ENCODE measurements around the gene COL26A1.
"Not testable (repeated sequence)": the region's sequence is repeated elsewhere in the genome, so short reads cannot be mapped to it uniquely, and the experiment has no call there.

The COL26A1 gene

GRCh38 chr7:101596898-101597297 lies 234.2 kb downstream of the COL26A1 start:
- DNase-seq (ENCODE audit: low read depth in 2 of 2): no peak

- no peak for DNase-seq (ENCODE audit: low read depth in 2 of 2)
Measured at GRCh38 chr7:101597941-101598340, 235.3 kb downstream of the COL26A1 start.

- DNase-seq (ENCODE audit: low read depth in 2 of 2): no peak
Measured at GRCh38 chr7:101598422-101598985, 235.8 kb downstream of the COL26A1 start.

GRCh38 chr7:101598986-101599771 lies 236.5 kb downstream of the COL26A1 start:
- DNase-seq (ENCODE audit: low read depth in 2 of 2): no peak

DNA sequence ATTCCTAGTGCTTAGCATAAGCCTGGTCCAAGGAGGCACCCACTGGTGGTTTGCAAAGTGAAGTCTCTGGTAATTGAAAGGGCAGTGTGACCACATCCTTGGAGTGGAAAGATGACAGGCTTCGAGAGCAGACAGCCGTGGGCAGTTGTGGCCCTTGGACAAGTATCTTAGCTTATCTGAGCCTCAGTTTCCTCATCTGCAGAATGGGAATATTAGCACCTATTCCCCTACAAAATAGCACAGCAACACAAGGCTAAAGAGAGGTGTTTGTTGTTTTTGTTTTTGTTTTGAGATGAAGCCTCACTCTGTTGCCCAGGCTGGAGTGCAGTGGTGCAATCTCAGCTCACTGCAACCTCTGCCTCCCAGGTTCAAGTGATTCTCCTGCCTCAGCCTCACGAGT lies 237.1 kb downstream of the COL26A1 start:
- no peak for DNase-seq (ENCODE audit: low read depth in 2 of 2)

GRCh38 chr7:101602082-101602481 lies 239.4 kb downstream of the COL26A1 start:
- no peak for DNase-seq (ENCODE audit: low read depth in 2 of 2)

GRCh38 chr7:101602484-101603241 lies 240.0 kb downstream of the COL26A1 start:
- DNase-seq (ENCODE audit: low read depth in 2 of 2): peak in 1 of 2 experiments; percentile 17

DNA sequence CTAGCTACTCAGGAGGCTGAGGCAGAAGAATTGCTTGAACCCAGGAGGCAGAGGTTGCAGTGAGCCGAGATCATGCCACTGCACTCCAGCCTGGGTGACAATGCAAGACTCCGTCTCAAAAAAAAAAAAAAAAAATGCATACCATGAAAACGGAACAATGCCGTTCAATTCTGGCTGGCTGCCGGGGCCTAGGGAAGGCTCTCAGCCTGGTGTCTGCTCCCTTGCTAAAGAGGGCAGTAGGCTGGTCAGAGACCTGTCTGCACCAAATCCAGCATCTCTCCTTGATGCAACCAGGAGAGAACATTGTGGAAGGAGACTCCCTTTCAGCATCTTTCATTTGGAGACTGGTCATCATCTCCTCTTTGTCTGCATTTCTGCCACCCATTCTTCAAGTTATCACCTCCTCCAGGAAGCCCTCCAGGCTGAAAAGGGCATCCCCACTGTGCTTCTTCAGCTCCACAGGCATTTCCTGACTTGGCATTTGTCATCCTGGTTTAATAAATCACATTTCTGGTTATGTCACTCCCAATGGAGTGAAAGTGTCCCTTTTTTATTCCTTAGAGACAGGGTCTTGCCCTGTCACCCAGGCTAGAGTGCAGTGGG lies 241.8 kb downstream of the COL26A1 start:
- no peak for DNase-seq (ENCODE audit: low read depth in 2 of 2)

DNA sequence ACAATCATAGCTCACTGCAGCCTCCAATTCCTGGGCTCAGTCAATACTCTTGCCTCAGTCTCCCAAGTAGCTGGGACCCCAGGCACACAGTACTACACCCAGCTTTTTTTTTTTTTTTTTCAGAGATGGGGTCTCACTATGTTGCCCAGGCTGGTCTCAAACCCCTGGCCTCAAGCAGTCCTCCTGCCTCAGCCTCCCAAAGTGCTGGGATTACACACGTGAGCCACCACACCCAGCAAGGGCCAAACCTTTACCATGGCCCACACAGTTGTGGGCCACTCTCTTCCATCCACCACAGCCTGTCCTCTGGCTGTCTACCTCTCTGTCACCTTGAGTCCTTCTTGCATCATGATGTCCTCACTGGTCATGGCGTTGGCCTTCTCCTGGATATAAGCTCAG lies 242.3 kb downstream of the COL26A1 start:
- DNase-seq (ENCODE audit: low read depth in 2 of 2): not testable (repeated sequence)

- DNase-seq (ENCODE audit: low read depth in 2 of 2): no peak
Measured at GRCh38 chr7:101605611-101606497, 243.2 kb downstream of the COL26A1 start.

DNA sequence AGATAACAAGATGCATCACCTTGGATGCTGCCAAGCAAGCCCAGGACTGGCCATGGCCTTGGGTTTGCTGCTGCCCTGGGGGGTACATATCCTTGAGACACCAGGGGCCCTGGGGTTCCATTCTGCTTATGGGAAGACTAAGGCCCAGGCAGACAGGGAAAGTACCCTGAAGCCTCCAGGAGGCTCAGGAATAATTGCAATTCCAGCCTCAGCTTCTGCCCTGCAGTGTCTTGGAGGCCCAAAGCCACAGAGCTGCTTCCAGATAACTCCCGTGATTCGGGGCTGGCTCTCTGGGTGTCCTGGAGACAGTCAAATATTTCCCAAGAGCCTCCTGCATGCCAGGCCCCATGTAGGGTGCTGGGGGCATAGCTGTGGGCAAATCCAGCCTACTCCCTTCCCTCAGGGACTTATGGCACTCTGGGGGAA lies 243.8 kb downstream of the COL26A1 start:
- DNase-seq (ENCODE audit: low read depth in 2 of 2): no peak
